Type B pancreatic cell (in vitro differentiated cells): Measurements from ENCODE around the gene GLI3. TPM values are rescaled to one million over a fixed set of nuclear protein-coding genes. Genes with fewer than 3 reads are reported as not detected.

Source experiments
- DNase-seq: peaks from one replicate; pipeline ENCODE4 v3.0.0; 2021; ENCODE audit warnings: mixed read lengths; ENCODE audit not compliant: unreplicated experiment; ENCODE audit errors: extremely low spot score
- H3K27ac Mint-ChIP-seq: 2 replicates; pipeline ENCODE4 v1.8.0; 2021; ENCODE audit warnings: mild to moderate bottlenecking, mixed read lengths
- H3K27me3 Mint-ChIP-seq: 2 replicates; pipeline ENCODE4 v1.8.0; 2021; ENCODE audit warnings: mixed read lengths
- H3K36me3 Mint-ChIP-seq: 2 replicates; pipeline ENCODE4 v1.8.0; 2021; ENCODE audit warnings: mixed read lengths
- H3K4me1 Mint-ChIP-seq: one replicate; pipeline ENCODE4 v1.8.0; 2021; ENCODE audit warnings: mixed read lengths; ENCODE audit not compliant: unreplicated experiment
- H3K4me3 Mint-ChIP-seq: 2 replicates; pipeline ENCODE4 v1.8.0; 2021; ENCODE audit warnings: mild to moderate bottlenecking, mixed read lengths
- H3K9me3 Mint-ChIP-seq: 2 replicates; pipeline ENCODE4 v1.8.0; 2021; ENCODE audit warnings: mixed read lengths
- total RNA-seq: library from RNA; stranded (reverse); gene quantifications from 2 replicates; pipeline ENCODE4 v1.2.1, GENCODE V29; 2021; ENCODE audit warnings: low replicate concordance
- TF ChIP-seq, protein P1 (sequence below): fragments of 200-600 bp; sonication (generic); conservative IDR thresholded peaks from 2 replicates; pipeline ENCODE4 v1.5.0; 2021; ENCODE audit warnings: antibody characterized with exemption, mild to moderate bottlenecking

GLI3 gene
- total RNA-seq, 1 donor from 2014 or later = 141 TPM

DNA sequence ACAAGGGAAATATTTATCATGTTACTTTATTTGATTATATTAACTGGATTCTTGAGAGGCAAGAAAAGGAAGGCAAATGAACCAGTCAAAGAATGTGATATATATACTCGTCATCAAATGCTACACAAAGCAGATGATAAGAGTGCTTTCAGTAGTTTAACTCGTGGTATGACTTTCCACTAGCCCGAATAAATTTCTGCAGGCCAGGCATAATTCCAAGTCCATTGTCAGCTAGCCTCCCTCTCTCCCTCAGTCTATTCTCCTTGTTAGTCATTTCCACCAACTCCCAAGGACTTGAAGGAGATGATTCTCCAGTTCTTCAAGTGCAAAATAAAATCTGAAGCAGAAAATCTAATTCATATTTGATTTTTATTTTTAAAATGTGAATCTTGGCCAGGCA, 190.5 kb downstream of the GLI3 start:
- no peaks in the 10 kb centered on the region for H3K9me3 Mint-ChIP-seq
- DNase-seq = no peak
- H3K27ac Mint-ChIP-seq = no peak overlapping the region
- peaks cover 44% of the 10 kb centered on the region for H3K36me3 Mint-ChIP-seq
- TF ChIP-seq, protein P1, sequence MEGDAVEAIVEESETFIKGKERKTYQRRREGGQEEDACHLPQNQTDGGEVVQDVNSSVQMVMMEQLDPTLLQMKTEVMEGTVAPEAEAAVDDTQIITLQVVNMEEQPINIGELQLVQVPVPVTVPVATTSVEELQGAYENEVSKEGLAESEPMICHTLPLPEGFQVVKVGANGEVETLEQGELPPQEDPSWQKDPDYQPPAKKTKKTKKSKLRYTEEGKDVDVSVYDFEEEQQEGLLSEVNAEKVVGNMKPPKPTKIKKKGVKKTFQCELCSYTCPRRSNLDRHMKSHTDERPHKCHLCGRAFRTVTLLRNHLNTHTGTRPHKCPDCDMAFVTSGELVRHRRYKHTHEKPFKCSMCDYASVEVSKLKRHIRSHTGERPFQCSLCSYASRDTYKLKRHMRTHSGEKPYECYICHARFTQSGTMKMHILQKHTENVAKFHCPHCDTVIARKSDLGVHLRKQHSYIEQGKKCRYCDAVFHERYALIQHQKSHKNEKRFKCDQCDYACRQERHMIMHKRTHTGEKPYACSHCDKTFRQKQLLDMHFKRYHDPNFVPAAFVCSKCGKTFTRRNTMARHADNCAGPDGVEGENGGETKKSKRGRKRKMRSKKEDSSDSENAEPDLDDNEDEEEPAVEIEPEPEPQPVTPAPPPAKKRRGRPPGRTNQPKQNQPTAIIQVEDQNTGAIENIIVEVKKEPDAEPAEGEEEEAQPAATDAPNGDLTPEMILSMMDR = no peak
- H3K4me1 Mint-ChIP-seq = peaks cover 5% of the 10 kb centered on the region
- H3K4me3 Mint-ChIP-seq = no peak overlapping the region
- no peaks in the 10 kb centered on the region for H3K27me3 Mint-ChIP-seq

DNA sequence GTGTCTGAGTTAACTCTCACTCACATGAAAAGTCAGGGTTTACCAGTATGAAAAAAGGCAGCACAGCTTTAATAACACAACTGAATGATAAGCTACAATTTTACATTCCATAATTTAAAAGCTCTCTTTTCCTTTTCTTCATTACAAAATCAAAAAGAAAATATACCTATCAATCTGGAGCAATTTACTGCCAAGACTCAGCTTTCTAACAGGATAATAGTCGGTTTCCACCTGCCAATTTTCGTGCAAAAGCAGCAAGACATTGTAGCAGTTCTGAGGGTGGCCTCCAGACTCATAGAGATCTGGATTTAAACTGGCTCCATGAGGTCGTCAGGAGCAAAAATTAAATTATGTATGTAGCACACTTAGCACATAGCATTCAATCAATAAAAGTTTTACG, 191.0 kb downstream of the GLI3 start:
- H3K27me3 Mint-ChIP-seq = no peaks in the 10 kb centered on the region
- H3K36me3 Mint-ChIP-seq = peaks cover 46% of the 10 kb centered on the region
- peaks cover 5% of the 10 kb centered on the region for H3K4me1 Mint-ChIP-seq
- TF ChIP-seq, protein P1 = no peak
- no peak for DNase-seq
- peak overlapping the region; percentile 29 for H3K27ac Mint-ChIP-seq
- H3K4me3 Mint-ChIP-seq = no peak overlapping the region
- no peaks in the 10 kb centered on the region for H3K9me3 Mint-ChIP-seq

DNA sequence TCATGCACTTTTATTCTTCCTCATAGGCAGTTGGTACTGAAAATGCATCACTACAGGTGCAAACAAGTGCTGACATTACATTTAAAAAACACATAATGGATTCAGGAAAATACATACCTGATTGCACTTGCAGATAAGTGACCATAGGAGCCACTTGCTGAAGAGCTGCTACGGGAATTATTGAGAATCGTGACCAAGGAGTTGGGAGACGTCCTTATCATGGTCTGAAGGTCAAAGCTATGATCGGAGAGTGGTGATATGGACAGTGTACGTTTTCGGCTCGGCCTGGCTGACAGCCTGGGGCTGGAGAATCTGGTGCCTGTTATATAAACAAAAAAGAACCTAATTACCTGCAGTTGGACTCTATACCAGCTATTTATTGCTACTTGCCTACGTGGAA, 197.1 kb downstream of the GLI3 start:
- H3K4me1 Mint-ChIP-seq = peaks cover 4% of the 10 kb centered on the region
- no peak overlapping the region for H3K27ac Mint-ChIP-seq
- DNase-seq = no peak
- TF ChIP-seq, protein P1 = no peak
- no peaks in the 10 kb centered on the region for H3K27me3 Mint-ChIP-seq
- no peaks in the 10 kb centered on the region for H3K9me3 Mint-ChIP-seq
- H3K36me3 Mint-ChIP-seq = peaks cover 51% of the 10 kb centered on the region
- H3K4me3 Mint-ChIP-seq = no peak overlapping the region

DNA sequence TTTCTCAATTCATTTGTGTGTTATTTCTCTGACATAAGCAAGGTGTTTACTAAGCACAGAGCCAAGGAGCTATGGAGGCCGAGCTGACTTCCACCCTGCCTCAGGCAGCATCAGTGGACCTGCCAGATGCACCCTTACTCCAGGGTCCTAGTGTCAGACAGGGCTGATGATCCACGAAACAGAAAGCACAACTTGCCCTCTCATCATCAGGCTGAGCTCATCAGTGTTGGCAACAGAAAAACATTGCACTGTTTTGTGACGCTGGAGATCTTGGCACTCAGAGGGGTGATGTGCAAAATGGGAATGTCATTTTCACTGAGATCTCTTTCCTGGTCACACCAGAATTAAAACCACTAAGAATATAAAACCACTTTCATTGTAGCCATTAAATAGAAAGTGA, 201.8 kb downstream of the GLI3 start:
- Mint-ChIP-seq H3K27ac (no peak overlapping the region), H3K4me1 (peaks cover under 1% of the 10 kb centered on the region), H3K27me3 (no peaks in the 10 kb centered on the region), H3K4me3 (no peak overlapping the region), H3K36me3 (peaks cover 47% of the 10 kb centered on the region), H3K9me3 (no peaks in the 10 kb centered on the region)
- TF ChIP-seq, protein P1 = no peak
- DNase-seq = no peak

DNA sequence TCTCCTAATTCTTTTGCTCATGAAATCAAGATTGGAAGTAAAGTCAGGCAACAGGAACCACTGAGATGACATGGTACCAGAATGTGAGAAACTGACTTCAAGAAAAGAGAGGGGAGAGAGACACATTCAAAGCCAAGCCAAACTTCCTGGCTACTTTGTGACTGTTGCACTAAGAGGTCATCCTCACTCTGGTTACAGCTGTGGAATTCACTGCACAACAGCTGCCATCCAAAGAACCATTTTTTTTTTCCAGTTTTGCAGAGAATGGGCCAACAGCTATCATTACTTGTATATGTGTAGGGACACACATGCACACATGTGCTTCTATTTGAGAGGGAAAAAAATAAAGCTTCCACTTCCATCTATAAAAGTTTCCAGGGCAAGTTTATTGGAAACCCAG, 203.5 kb downstream of the GLI3 start:
- no peaks in the 10 kb centered on the region for H3K27me3 Mint-ChIP-seq
- peaks cover 50% of the 10 kb centered on the region for H3K36me3 Mint-ChIP-seq
- H3K4me3 Mint-ChIP-seq = no peak overlapping the region
- TF ChIP-seq, protein P1 = no peak
- no peak for DNase-seq
- no peaks in the 10 kb centered on the region for H3K9me3 Mint-ChIP-seq
- H3K4me1 Mint-ChIP-seq = no peaks in the 10 kb centered on the region
- H3K27ac Mint-ChIP-seq = no peak overlapping the region

DNA sequence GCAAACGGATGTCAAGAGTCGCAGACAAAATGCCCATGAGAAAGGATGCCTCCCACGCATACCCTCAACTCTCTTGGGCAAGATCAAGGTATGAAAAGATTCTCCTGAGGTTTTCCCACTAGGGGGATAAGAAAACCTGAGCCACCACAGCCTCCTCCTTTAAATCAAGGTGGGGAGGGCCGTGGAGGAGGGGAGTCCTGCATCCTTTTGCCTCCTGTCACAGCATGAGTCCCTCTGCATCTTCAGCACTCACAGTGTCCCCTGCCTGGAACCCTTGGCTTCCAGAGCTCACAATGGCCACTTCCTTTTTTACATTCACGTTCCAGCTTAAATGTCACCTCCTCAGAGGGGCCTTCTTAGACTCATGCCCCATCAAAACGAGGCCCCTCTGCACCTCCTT, 207.6 kb downstream of the GLI3 start:
- H3K4me3 Mint-ChIP-seq = no peak overlapping the region
- no peaks in the 10 kb centered on the region for H3K9me3 Mint-ChIP-seq
- TF ChIP-seq, protein P1 = no peak
- DNase-seq = no peak
- H3K4me1 Mint-ChIP-seq = peaks cover 20% of the 10 kb centered on the region
- peak overlapping the region; percentile 46 for H3K27ac Mint-ChIP-seq
- H3K27me3 Mint-ChIP-seq = no peaks in the 10 kb centered on the region
- peaks cover 60% of the 10 kb centered on the region for H3K36me3 Mint-ChIP-seq
